K562 (cell line): ENCODE results near the gene SPIB. TPM values are rescaled to one million over a fixed set of nuclear protein-coding genes. Genes with fewer than 3 reads are reported as not detected.

Experiments used
- CEBPB ChIP-seq: fragments of 450-650 bp; IDR thresholded peaks from 2 replicates; pipeline ENCODE4 v1.6.1; 2016; ENCODE audit warnings: missing genetic modification characterization, missing compliant biosample characterization
- CHD2 ChIP-seq: IDR thresholded peaks from 2 replicates; pipeline ENCODE4 v1.6.1; 2011; ENCODE audit warnings: low read depth, low read length
- DMBX1 ChIP-seq: fragments of 250-450 bp; sonication (Bioruptor Pico); IDR thresholded peaks from 2 replicates; pipeline ENCODE4 v1.8.0; 2022; ENCODE audit warnings: inconsistent platforms, mild to moderate bottlenecking, moderate library complexity, borderline replicate concordance
- FOXA1 ChIP-seq: fragments of 450-650 bp; IDR thresholded peaks from 2 replicates; pipeline ENCODE4 v1.6.1; 2016; ENCODE audit warnings: mild to moderate bottlenecking, borderline replicate concordance
- HDGF ChIP-seq: fragments of 450-650 bp; IDR thresholded peaks from 2 replicates; pipeline ENCODE4 v1.6.1; 2016
- IRF2 ChIP-seq: sonication (generic); formaldehyde crosslinking; IDR thresholded peaks from 2 replicates; pipeline ENCODE4 v1.8.1; 2022; ENCODE audit warnings: mild to moderate bottlenecking, missing genetic modification reagents
- KDM4B ChIP-seq, 2 experiments: fragments of 450-650 bp in 1 of 2; sonication (generic) in 1 of 2; IDR thresholded peaks; 2 replicates each; pipeline ENCODE4 v1.6.1; 2016 to 2017; ENCODE audit warnings: borderline replicate concordance in 2 of 2, antibody characterized with exemption in 1 of 2, low read depth in 1 of 2, mild to moderate bottlenecking in 1 of 2
- KDM5B ChIP-seq: fragments of 200-600 bp; sonication (generic); IDR thresholded peaks from 2 replicates; pipeline ENCODE4 v1.6.1; 2012; ENCODE audit warnings: low read depth, mild to moderate bottlenecking, moderate library complexity, low read length, control low read depth, inconsistent platforms; ENCODE audit not compliant: insufficient replicate concordance
- KLF6 ChIP-seq: fragments of 250-450 bp; sonication (Bioruptor Pico); IDR thresholded peaks from 2 replicates; pipeline ENCODE4 v1.4.0; 2020; ENCODE audit warnings: mild to moderate bottlenecking, moderate library complexity, borderline replicate concordance
- POLR2G ChIP-seq: fragments of 200-400 bp; formaldehyde crosslinking; IDR thresholded peaks from 2 replicates; pipeline ENCODE4 v1.6.1; 2017; ENCODE audit warnings: low read depth, mild to moderate bottlenecking, antibody characterized with exemption, low read length, moderate library complexity
- PRMT5 ChIP-seq: sonication (generic); formaldehyde crosslinking; IDR thresholded peaks from 2 replicates; pipeline ENCODE4 v1.5.0; 2020; ENCODE audit warnings: missing genetic modification reagents
- RFX7 ChIP-seq: fragments of 250-450 bp; sonication (Bioruptor Pico); IDR thresholded peaks from 2 replicates; pipeline ENCODE4 v1.5.1; 2021; ENCODE audit warnings: mild to moderate bottlenecking
- SMARCC2 ChIP-seq: fragments of 450-650 bp; IDR thresholded peaks from 2 replicates; pipeline ENCODE4 v1.6.1; 2017; ENCODE audit warnings: antibody characterized with exemption, moderate library complexity, mild to moderate bottlenecking, low read depth
- SMARCE1 ChIP-seq: fragments of 450-650 bp; IDR thresholded peaks from 2 replicates; pipeline ENCODE4 v1.7.1; 2016; ENCODE audit warnings: mild to moderate bottlenecking
- SNIP1 ChIP-seq: fragments of 450-650 bp; IDR thresholded peaks from 2 replicates; pipeline ENCODE4 v1.7.1; 2017; ENCODE audit warnings: low read depth, mild to moderate bottlenecking
- TEAD2 ChIP-seq: fragments of 450-650 bp; IDR thresholded peaks from 2 replicates; pipeline ENCODE4 v1.6.1; 2016; ENCODE audit warnings: missing genetic modification characterization, control low read depth, missing compliant biosample characterization
- XRCC4 ChIP-seq: IDR thresholded peaks from one replicate; pipeline ENCODE4 v1.6.1; 2011; ENCODE audit not compliant: insufficient read depth, insufficient read length; ENCODE audit errors: extremely low read depth
- ZNF3 ChIP-seq: fragments of 250-450 bp; sonication (Bioruptor Pico); IDR thresholded peaks from 2 replicates; pipeline ENCODE4 v1.5.0; 2021; ENCODE audit warnings: mild to moderate bottlenecking, moderate library complexity
- ZNF316 ChIP-seq: fragments of 450-650 bp; IDR thresholded peaks from 2 replicates; pipeline ENCODE4 v1.6.1; 2016
- ZNF780A ChIP-seq: fragments of 250-450 bp; sonication (Bioruptor Pico); IDR thresholded peaks from 2 replicates; pipeline ENCODE4 v1.5.0; 2021; ENCODE audit warnings: mild to moderate bottlenecking
- polyA plus RNA-seq, 8 experiments: library from polyadenylated mRNA; depleted of rRNA in 4 of 8; stranded (reverse) in 5 of 8; unstranded in 3 of 8; fragments of >200 nt; fragmentation: Nextera tagmentation in 2 of 8; fragmentation: Illumina TruSeq in 1 of 8; extraction: Ambion mirVana in 2 of 8; extraction: Trizol in 1 of 8; gene quantifications; 2 replicates each; pipeline versions ENCODE4 v1.2.1 to v1.2.3, GENCODE V29; 2011 to 2014; ENCODE audit warnings: inconsistent platforms in 1 of 8, missing spikeins in 1 of 8
- total RNA-seq, 7 experiments: library from RNA; depleted of rRNA in 6 of 7; stranded (reverse); fragments of >200 nt in 6 of 7; fragmentation: Illumina TruSeq in 2 of 7; extraction: Trizol in 2 of 7; gene quantifications; 2 replicates each; pipeline versions ENCODE4 v1.2.1 to v1.2.3, GENCODE V29; 2011 to 2021; ENCODE audit warnings: low replicate concordance in 1 of 7
- TF ChIP-seq, protein P1 (sequence below): fragments of 150-350 bp; conservative IDR thresholded peaks from 2 replicates; pipeline ENCODE4 v1.6.1; 2014; ENCODE audit warnings: low read length
- TF ChIP-seq, protein P2 (sequence below): sonication (generic); formaldehyde crosslinking; IDR thresholded peaks from 2 replicates; pipeline ENCODE4 v1.8.1; 2023; ENCODE audit warnings: mild to moderate bottlenecking, missing genetic modification reagents, moderate library complexity
- TF ChIP-seq, protein P3 (sequence below), 3 experiments: IDR thresholded peaks in 2 of 3; conservative IDR thresholded peaks in 1 of 3; 2 replicates each; pipeline ENCODE4 v1.5.1; 2011 to 2012; ENCODE audit warnings: low read length in 3 of 3, mild to moderate bottlenecking in 3 of 3, control low read depth in 2 of 3, improper control_type of control experiment in 1 of 3, inconsistent platforms in 1 of 3, low read depth in 1 of 3, mixed read lengths in 1 of 3, moderate library complexity in 1 of 3; ENCODE audit not compliant: insufficient read depth in 2 of 3

The SPIB gene
- total and polyA plus RNA-seq, 9 of the 15 experiments (the other 6 are each of a cell fraction or from before 2014, with no cell fraction given) = 0.06 to 1.0 (median 0.43) TPM; not detected in 1

DNA sequence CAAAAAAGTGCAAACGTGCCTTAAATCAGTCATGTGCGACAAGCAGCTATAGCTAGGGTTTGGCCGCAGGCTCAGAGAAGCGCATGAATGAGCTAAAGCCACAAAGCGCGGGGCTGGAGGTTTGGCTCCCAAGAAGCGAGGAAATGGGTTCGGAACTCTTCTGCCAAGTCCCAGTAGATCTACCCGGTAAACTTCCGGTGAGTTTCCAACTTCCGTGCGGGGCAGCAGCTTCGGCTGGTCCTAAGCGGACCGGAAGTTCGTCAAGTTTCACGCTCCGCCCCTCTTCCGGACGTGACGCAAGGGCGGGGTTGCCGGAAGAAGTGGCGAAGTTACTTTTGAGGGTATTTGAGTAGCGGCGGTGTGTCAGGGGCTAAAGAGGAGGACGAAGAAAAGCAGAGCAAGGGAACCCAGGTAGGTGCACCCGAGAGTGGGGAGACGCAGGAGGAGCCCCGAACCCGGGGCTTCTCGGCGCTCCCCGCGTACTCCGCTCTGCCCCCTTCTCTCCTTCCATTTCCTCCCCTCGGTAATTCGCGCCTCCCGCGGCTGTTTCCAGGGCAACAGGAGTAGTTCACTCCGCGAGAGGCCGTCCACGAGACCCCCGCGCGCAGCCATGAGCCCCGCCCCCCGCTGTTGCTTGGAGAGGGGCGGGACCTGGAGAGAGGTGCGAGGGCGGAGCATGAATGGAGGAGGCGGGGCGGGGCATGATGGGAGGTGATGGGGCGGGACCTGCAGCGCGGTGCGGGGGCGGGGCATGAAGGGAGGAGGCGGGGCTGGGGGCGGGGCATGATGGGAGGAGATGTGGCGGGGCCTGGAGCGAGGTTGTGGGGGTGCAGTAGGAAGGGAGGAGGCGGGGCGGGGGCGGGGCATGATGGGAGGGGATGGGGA, 42.3 kb upstream of the SPIB start, which contains the start of gene NR1H2 (continued):
- peak; percentile 84 for TF ChIP-seq POLR2G
- TF ChIP-seq, protein P1, sequence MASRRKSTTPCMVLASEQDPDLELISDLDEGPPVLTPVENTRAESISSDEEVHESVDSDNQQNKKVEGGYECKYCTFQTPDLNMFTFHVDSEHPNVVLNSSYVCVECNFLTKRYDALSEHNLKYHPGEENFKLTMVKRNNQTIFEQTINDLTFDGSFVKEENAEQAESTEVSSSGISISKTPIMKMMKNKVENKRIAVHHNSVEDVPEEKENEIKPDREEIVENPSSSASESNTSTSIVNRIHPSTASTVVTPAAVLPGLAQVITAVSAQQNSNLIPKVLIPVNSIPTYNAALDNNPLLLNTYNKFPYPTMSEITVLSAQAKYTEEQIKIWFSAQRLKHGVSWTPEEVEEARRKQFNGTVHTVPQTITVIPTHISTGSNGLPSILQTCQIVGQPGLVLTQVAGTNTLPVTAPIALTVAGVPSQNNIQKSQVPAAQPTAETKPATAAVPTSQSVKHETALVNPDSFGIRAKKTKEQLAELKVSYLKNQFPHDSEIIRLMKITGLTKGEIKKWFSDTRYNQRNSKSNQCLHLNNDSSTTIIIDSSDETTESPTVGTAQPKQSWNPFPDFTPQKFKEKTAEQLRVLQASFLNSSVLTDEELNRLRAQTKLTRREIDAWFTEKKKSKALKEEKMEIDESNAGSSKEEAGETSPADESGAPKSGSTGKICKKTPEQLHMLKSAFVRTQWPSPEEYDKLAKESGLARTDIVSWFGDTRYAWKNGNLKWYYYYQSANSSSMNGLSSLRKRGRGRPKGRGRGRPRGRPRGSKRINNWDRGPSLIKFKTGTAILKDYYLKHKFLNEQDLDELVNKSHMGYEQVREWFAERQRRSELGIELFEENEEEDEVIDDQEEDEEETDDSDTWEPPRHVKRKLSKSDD = no peak
- no peak for TF ChIP-seq PRMT5 (CRISPR knock-in tag)
- 0 out of 2 replicates have a peak, but pooled peaks have one; percentile 8 for TF ChIP-seq SMARCE1
- no peak for TF ChIP-seq FOXA1
- no peak; the same call in 1 of the 2 replicates for TF ChIP-seq CEBPB (tag)
- TF ChIP-seq, protein P2, sequence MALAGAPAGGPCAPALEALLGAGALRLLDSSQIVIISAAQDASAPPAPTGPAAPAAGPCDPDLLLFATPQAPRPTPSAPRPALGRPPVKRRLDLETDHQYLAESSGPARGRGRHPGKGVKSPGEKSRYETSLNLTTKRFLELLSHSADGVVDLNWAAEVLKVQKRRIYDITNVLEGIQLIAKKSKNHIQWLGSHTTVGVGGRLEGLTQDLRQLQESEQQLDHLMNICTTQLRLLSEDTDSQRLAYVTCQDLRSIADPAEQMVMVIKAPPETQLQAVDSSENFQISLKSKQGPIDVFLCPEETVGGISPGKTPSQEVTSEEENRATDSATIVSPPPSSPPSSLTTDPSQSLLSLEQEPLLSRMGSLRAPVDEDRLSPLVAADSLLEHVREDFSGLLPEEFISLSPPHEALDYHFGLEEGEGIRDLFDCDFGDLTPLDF (CRISPR knock-in tag) = peak; percentile 66
- TF ChIP-seq ZNF780A (CRISPR knock-in tag) = no peak
- TF ChIP-seq, protein P3, sequence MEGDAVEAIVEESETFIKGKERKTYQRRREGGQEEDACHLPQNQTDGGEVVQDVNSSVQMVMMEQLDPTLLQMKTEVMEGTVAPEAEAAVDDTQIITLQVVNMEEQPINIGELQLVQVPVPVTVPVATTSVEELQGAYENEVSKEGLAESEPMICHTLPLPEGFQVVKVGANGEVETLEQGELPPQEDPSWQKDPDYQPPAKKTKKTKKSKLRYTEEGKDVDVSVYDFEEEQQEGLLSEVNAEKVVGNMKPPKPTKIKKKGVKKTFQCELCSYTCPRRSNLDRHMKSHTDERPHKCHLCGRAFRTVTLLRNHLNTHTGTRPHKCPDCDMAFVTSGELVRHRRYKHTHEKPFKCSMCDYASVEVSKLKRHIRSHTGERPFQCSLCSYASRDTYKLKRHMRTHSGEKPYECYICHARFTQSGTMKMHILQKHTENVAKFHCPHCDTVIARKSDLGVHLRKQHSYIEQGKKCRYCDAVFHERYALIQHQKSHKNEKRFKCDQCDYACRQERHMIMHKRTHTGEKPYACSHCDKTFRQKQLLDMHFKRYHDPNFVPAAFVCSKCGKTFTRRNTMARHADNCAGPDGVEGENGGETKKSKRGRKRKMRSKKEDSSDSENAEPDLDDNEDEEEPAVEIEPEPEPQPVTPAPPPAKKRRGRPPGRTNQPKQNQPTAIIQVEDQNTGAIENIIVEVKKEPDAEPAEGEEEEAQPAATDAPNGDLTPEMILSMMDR (IDR thresholded peaks at IDR 0.05 in 2 of 3, conservative IDR thresholded peaks at IDR 0.05 in 1 of 3; ENCODE audit: insufficient read depth in 2 of 3, low read depth in 1 of 3, low read length in 3 of 3) = no peak
- no peak for TF ChIP-seq XRCC4
- TF ChIP-seq SNIP1 = no peak
- TF ChIP-seq KDM4B (IDR thresholded peaks at IDR 0.05; ENCODE audit: borderline replicate concordance in 2 of 2, low read depth in 1 of 2) = peak in 1 of 2 experiments; percentile 98; a peak in 2 of 4 replicates
- TF ChIP-seq KDM5B = peak; percentile 82
- no peak for TF ChIP-seq TEAD2 (tag)
- TF ChIP-seq ZNF3 = no peak
- TF ChIP-seq SMARCC2 = no peak
- TF ChIP-seq HDGF = no peak
- TF ChIP-seq DMBX1 (CRISPR knock-in tag) = no peak
- 0 out of 2 replicates have a peak, but pooled peaks have one; percentile 44 for TF ChIP-seq KLF6 (CRISPR knock-in tag)
- TF ChIP-seq IRF2 (CRISPR knock-in tag) = no peak
- no peak for TF ChIP-seq RFX7 (CRISPR knock-in tag)
- no peak for TF ChIP-seq ZNF316
- peak; percentile 79 for TF ChIP-seq CHD2
